ENCODE results near the gene DDX59.

- TF ChIP-seq CTCF (IDR thresholded peaks at IDR 0.05; ENCODE audit: borderline replicate concordance, extremely low read depth, low read length, poor library complexity, severe bottlenecking) (no peak), EZH2 (IDR thresholded peaks at IDR 0.05; ENCODE audit: borderline replicate concordance, low read depth, low read length, severe bottlenecking) (no peak)
Measured at GRCh38 chr1:200708161-200708560, 38.5 kb upstream of the DDX59 start.

Measured in DND-41 (cell line).